HG03469 (cell line): Measurements from ENCODE around the gene CTIF.

Experiments
- ATAC-seq: cut with Tn5 transposase; IDR thresholded peaks from one replicate; pipeline ENCODE4 v1.9.1; 2021; ENCODE audit warnings: mild to moderate bottlenecking, moderate library complexity, moderate number of reproducible peaks; ENCODE audit not compliant: unreplicated experiment

CTIF gene

GRCh38 chr18:48721312-48721711, 182.5 kb downstream of the CTIF start:
- no peak for ATAC-seq

DNA sequence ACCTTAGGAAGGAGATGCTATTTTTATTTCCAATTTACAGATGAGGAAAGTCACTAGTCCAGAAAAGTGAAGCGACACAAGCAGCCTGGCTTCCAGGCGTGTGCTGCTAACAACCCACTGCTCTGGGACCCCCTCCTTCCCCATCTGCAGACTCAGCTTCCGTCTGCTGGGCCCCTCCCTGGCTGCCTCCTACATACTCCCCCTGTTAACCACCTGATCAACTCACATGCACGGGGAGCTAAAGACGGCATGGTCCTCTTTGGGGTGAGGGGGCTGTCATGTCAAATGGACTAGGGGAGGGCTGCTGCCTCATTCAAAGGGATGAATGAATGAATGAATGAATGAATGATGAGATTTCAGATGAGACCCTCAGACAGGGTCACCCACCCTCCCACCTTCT, 184.2 kb downstream of the CTIF start:
- no peak for ATAC-seq

DNA sequence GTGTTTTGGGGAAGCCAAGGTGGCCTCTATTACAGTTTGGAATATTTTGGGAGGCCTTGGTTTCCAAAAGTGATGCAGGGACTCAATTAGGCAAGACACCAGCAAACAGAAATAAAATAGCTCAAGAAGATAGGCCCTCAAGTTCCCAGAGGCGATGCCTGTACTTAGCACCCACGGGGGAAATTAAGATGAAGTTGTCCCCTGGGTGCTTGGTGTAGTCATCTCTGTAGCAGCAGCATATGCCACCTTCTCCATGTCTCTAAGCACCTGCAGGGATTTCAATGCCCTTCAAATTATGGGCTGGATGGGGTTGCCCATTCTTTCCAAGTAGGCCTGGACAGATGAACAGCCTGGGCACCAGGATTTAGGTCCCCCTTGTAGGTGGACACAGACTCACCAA, 185.0 kb downstream of the CTIF start:
- ATAC-seq = no peak

- ATAC-seq = no peak
Observed at GRCh38 chr18:48724442-48724841, 185.6 kb downstream of the CTIF start.

- no peak for ATAC-seq
Observed at GRCh38 chr18:48724939-48725338, 186.1 kb downstream of the CTIF start.

- ATAC-seq = no peak
Observed at GRCh38 chr18:48725562-48725961, 186.7 kb downstream of the CTIF start.

GRCh38 chr18:48727681-48728080, 188.8 kb downstream of the CTIF start:
- no peak for ATAC-seq

GRCh38 chr18:48728204-48728833, 189.5 kb downstream of the CTIF start:
- ATAC-seq = no peak

- ATAC-seq = no peak
Observed at GRCh38 chr18:48729404-48729803, 190.6 kb downstream of the CTIF start.

DNA sequence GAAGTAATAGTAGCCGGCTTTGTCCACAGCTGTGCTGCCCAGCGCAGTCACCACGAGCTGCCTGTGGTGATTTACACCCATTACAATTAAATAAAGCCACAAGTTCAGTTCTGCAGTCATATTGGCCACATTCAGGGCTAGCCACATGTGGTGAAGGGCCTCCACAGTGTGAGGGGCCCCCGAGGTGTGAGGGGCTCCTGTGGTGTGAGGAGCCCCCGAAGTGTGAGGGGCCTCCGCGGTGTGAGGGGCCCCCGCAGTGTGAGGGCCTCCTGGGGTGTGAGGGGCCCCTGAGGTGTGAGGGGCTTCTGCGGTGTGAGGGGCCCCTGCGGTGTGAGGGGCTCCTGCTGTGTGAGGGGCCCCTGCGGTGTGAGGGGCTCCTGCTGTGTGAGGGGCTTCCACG, 191.2 kb downstream of the CTIF start:
- no peak for ATAC-seq

GRCh38 chr18:48732767-48733424, 194.1 kb downstream of the CTIF start:
- no peak for ATAC-seq

GRCh38 chr18:48733643-48734253, 194.9 kb downstream of the CTIF start:
- no peak for ATAC-seq

DNA sequence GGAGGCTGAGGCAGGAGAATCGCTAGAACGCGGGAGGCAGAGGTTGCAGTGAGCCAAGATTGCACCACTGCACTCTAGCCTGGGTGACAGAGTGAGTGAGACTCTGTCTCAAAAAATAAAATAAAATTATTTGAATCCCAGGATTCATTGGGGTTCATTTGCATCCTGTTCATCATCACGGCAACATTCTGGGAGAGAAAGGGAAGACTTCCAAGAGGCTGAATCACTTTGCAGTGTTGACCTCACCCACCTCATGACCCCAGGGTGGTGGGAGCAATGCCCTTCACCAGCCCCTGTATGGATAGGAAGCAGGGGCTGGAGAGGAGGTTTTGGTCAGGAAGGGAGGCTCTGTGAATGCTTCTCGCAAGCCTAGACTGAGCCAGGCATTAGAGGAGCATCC, 195.6 kb downstream of the CTIF start:
- no peak for ATAC-seq

- no peak for ATAC-seq
Observed at GRCh38 chr18:48735080-48735676, 196.3 kb downstream of the CTIF start.

GRCh38 chr18:48735681-48736255, 196.9 kb downstream of the CTIF start:
- ATAC-seq = no peak

GRCh38 chr18:48736321-48737260, 197.8 kb downstream of the CTIF start:
- no peak for ATAC-seq

DNA sequence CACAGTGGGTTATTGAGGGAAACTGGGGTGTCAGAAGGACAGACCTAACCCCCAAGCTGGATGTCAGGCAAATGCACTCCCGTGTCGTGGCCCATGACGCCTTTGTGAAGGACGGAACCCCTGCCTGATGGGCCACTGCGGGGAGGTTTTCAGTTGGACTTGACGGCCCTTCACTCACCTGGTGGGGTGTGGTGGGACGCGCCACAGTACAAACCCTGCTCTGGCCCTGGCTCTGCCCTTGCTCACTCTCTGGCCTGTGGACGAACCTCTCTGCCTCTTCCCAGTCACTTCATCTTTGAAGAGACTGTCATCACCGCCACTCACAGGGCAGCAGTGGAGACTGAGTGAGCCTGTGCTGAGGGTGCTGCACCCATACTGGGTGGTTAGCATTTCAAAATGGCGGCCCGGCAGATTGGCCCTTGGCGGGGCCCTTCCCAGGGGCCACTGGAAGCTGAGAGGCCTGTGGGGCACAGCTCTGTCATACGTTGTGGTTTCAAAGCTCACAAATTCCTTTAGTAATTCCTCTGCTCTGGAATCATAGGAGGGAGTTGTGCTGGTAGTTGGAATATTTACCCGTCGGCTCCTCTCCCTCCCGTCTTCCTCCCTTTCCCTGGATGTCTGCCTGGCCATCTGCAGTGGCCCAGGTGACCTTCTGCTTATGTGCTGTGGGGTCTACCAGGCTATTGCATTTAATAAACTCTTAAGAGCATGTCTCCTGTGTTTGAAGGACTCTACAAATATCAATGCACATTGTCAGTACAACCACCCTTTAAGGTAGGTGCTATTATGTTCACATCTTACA, 200.6 kb downstream of the CTIF start:
- no peak for ATAC-seq

DNA sequence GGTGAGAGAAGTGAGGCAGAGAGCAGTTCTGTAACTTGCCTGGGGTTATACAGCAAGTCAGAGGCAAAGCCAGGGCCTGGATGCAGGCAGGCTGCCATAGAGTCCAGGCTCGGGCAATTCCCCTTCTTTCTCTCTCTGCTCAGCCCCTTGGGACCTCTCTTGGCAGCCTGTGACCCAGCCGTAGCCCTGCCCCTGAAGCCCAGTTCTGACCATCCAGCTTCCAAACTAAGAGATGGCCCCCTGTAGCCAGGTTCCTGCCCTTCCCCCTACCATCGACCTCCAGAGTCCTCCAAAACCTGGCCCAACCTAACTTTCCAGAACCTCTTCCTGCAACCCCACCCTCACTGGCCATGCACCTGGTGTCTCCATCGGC, 201.2 kb downstream of the CTIF start:
- no peak for ATAC-seq

- ATAC-seq = no peak
Observed at GRCh38 chr18:48740851-48741485, 202.1 kb downstream of the CTIF start.
